ENCODE data around the gene SLC66A1.
"Not testable (repeated sequence)": the region's sequence is repeated elsewhere in the genome, so short reads cannot be mapped to it uniquely, and the experiment has no call there.

- TF ChIP-seq, protein P1, sequence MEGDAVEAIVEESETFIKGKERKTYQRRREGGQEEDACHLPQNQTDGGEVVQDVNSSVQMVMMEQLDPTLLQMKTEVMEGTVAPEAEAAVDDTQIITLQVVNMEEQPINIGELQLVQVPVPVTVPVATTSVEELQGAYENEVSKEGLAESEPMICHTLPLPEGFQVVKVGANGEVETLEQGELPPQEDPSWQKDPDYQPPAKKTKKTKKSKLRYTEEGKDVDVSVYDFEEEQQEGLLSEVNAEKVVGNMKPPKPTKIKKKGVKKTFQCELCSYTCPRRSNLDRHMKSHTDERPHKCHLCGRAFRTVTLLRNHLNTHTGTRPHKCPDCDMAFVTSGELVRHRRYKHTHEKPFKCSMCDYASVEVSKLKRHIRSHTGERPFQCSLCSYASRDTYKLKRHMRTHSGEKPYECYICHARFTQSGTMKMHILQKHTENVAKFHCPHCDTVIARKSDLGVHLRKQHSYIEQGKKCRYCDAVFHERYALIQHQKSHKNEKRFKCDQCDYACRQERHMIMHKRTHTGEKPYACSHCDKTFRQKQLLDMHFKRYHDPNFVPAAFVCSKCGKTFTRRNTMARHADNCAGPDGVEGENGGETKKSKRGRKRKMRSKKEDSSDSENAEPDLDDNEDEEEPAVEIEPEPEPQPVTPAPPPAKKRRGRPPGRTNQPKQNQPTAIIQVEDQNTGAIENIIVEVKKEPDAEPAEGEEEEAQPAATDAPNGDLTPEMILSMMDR (IDR thresholded peaks at IDR 0.05) = not testable (repeated sequence)
- not testable (repeated sequence) for TF ChIP-seq EZH2, EZH2phosphoT487 (IDR thresholded peaks at IDR 0.05)
Measured at GRCh38 chr1:19273844-19274531, 38.1 kb upstream of the SLC66A1 start.
